ENCODE results near the gene RNF144A. TPM values are rescaled to one million over a fixed set of nuclear protein-coding genes. Genes with fewer than 3 reads are reported as not detected.

Gene RNF144A
- total and polyA plus RNA-seq, 2 of the 13 experiments (the other 11 are each of a cell fraction or from before 2014, with no cell fraction given), result 13.9 to 16.5 TPM

DNA sequence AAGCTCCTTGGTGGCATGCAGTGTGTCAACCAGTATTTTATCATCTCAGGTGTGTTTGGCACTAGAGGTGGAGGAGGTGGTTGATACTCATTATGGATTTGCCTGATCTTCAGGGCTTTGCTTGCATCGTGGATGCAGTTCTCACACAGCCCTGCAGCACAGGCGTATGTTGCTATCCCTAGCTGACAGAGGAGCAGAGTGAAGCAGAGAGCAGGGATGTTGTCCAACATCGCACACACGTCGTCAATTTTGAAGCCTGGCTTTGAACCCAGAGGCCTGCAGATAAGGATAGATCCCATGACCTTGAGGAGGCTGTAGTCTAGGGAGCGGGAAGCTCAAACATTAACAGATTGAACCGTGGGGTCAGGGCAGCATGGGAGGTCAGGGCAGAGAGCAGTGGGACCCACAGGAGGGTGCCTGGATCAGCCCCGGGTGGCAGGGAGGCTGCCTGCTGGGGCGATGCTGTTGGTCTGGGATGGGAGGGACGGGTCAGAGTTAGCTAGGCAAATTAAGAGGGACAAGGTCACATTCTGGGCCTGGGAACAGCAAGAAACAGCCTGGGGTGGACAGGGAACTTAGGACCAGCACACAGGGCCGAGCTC lies 4.2 kb downstream of the RNF144A start (continued):
- TF ChIP-seq, protein P1, sequence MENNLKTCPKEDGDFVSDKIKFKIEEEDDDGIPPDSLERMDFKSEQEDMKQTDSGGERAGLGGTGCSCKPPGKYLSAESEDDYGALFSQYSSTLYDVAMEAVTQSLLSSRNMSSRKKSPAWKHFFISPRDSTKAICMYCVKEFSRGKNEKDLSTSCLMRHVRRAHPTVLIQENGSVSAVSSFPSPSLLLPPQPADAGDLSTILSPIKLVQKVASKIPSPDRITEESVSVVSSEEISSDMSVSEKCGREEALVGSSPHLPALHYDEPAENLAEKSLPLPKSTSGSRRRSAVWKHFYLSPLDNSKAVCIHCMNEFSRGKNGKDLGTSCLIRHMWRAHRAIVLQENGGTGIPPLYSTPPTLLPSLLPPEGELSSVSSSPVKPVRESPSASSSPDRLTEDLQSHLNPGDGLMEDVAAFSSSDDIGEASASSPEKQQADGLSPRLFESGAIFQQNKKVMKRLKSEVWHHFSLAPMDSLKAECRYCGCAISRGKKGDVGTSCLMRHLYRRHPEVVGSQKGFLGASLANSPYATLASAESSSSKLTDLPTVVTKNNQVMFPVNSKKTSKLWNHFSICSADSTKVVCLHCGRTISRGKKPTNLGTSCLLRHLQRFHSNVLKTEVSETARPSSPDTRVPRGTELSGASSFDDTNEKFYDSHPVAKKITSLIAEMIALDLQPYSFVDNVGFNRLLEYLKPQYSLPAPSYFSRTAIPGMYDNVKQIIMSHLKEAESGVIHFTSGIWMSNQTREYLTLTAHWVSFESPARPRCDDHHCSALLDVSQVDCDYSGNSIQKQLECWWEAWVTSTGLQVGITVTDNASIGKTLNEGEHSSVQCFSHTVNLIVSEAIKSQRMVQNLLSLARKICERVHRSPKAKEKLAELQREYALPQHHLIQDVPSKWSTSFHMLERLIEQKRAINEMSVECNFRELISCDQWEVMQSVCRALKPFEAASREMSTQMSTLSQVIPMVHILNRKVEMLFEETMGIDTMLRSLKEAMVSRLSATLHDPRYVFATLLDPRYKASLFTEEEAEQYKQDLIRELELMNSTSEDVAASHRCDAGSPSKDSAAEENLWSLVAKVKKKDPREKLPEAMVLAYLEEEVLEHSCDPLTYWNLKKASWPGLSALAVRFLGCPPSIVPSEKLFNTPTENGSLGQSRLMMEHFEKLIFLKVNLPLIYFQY (CRISPR knock-in tag; IDR thresholded peaks at IDR 0.05; ENCODE audit: borderline replicate concordance), result peak; percentile 69; the same call in 1 of the 2 replicates
- TF ChIP-seq ZNF775 (CRISPR knock-in tag; IDR thresholded peaks at IDR 0.05; ENCODE audit: borderline replicate concordance) (no peak), NFIB (CRISPR knock-in tag; IDR thresholded peaks at IDR 0.05; ENCODE audit: borderline replicate concordance) (no peak), ZNF383 (CRISPR knock-in tag; IDR thresholded peaks at IDR 0.05; ENCODE audit: borderline replicate concordance) (no peak), ZC3H4 (CRISPR knock-in tag; IDR thresholded peaks at IDR 0.05; ENCODE audit: borderline replicate concordance) (no peak), MTF1 (CRISPR knock-in tag; IDR thresholded peaks at IDR 0.05) (no peak), ZNF30 (CRISPR knock-in tag; IDR thresholded peaks at IDR 0.05) (no peak), ZNF782 (CRISPR knock-in tag; IDR thresholded peaks at IDR 0.05; ENCODE audit: borderline replicate concordance) (no peak), ZNF589 (CRISPR knock-in tag; conservative IDR thresholded peaks at IDR 0.05) (peak; percentile 82), ZKSCAN1 (IDR thresholded peaks at IDR 0.05; ENCODE audit: low read length) (no peak), RAD21 (CRISPR knock-in tag; IDR thresholded peaks at IDR 0.05) (no peak), ZNF7 (CRISPR knock-in tag; IDR thresholded peaks at IDR 0.05) (no peak), ZNF772 (CRISPR knock-in tag; IDR thresholded peaks at IDR 0.05) (peak; percentile 93), ZNF598 (CRISPR knock-in tag; IDR thresholded peaks at IDR 0.05; ENCODE audit: borderline replicate concordance) (peak; percentile 81; the same call in 1 of the 2 replicates), TEAD3 (CRISPR knock-in tag; optimal IDR thresholded peaks at IDR 0.05; ENCODE audit: borderline replicate concordance) (peak; percentile 83), ZNF841 (CRISPR knock-in tag; IDR thresholded peaks at IDR 0.05; ENCODE audit: borderline replicate concordance) (peak; percentile 38; the same call in 1 of the 2 replicates), TCF7L2 (IDR thresholded peaks at IDR 0.05; ENCODE audit: low read depth, low read length) (no peak), ZNF354B (CRISPR knock-in tag; IDR thresholded peaks at IDR 0.05) (0 out of 2 replicates have a peak, but pooled peaks have one; percentile 57)
- TF ChIP-seq, protein P2, sequence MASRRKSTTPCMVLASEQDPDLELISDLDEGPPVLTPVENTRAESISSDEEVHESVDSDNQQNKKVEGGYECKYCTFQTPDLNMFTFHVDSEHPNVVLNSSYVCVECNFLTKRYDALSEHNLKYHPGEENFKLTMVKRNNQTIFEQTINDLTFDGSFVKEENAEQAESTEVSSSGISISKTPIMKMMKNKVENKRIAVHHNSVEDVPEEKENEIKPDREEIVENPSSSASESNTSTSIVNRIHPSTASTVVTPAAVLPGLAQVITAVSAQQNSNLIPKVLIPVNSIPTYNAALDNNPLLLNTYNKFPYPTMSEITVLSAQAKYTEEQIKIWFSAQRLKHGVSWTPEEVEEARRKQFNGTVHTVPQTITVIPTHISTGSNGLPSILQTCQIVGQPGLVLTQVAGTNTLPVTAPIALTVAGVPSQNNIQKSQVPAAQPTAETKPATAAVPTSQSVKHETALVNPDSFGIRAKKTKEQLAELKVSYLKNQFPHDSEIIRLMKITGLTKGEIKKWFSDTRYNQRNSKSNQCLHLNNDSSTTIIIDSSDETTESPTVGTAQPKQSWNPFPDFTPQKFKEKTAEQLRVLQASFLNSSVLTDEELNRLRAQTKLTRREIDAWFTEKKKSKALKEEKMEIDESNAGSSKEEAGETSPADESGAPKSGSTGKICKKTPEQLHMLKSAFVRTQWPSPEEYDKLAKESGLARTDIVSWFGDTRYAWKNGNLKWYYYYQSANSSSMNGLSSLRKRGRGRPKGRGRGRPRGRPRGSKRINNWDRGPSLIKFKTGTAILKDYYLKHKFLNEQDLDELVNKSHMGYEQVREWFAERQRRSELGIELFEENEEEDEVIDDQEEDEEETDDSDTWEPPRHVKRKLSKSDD (CRISPR knock-in tag; IDR thresholded peaks at IDR 0.05; ENCODE audit: low read depth), result peak; percentile 61; the same call in 1 of the 2 replicates
- TF ChIP-seq, protein P3, sequence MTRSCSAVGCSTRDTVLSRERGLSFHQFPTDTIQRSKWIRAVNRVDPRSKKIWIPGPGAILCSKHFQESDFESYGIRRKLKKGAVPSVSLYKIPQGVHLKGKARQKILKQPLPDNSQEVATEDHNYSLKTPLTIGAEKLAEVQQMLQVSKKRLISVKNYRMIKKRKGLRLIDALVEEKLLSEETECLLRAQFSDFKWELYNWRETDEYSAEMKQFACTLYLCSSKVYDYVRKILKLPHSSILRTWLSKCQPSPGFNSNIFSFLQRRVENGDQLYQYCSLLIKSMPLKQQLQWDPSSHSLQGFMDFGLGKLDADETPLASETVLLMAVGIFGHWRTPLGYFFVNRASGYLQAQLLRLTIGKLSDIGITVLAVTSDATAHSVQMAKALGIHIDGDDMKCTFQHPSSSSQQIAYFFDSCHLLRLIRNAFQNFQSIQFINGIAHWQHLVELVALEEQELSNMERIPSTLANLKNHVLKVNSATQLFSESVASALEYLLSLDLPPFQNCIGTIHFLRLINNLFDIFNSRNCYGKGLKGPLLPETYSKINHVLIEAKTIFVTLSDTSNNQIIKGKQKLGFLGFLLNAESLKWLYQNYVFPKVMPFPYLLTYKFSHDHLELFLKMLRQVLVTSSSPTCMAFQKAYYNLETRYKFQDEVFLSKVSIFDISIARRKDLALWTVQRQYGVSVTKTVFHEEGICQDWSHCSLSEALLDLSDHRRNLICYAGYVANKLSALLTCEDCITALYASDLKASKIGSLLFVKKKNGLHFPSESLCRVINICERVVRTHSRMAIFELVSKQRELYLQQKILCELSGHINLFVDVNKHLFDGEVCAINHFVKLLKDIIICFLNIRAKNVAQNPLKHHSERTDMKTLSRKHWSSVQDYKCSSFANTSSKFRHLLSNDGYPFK (CRISPR knock-in tag; IDR thresholded peaks at IDR 0.05; ENCODE audit: borderline replicate concordance), result peak; percentile 41; the same call in 1 of the 2 replicates

All from HepG2 (cell line).